ENCODE measurements around the gene UTP18. TPM values are rescaled to one million over a fixed set of nuclear protein-coding genes. Genes with fewer than 3 reads are reported as not detected.
A peak's percentile ranks its signal among the peaks of the same experiment; 100 is the strongest.
"Not testable (repeated sequence)": the region's sequence is repeated elsewhere in the genome, so short reads cannot be mapped to it uniquely, and the experiment has no call there.

UTP18 gene
- 26.2 TPM for polyA plus RNA-seq (ENCODE audit: insufficient read length)

DNA sequence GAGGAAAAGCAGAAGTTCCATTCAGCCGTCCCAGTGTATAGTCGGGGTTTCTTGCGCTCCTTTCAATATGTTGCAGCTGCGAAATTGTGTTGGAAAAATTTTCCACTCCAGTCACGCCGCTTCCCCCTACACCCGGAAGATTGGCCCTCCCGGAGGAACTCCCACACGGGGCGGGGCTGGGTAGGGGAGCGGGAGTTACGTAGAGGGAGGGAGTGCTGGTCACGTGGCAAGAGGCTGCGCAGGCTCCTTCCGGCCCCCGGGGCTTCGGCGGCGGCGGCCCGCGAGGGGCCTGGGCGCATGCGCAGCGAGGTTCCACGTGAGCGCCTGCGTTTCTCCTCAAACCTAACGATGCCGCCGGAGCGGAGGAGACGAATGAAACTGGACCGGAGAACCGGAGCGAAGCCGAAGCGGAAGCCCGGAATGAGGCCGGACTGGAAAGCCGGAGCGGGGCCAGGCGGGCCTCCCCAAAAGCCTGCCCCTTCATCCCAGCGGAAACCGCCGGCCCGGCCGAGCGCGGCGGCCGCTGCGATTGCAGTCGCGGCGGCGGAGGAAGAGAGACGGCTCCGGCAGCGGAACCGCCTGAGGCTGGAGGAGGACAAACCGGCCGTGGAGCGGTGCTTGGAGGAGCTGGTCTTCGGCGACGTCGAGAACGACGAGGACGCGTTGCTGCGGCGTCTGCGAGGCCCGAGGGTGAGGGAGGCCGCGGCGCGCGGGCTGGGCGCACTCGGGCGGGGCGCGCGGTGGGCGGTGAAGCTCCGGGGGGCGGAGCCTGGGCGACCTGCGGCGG, at the start of gene UTP18:
Gene UTP18, plus strand, starts transcription at position 310 of the 787 bp plus-strand sequence. Its CDS starts 39 bp downstream, at position 349.
- DNase-seq (ENCODE audit: low read depth), result peak; percentile 92

DNA sequence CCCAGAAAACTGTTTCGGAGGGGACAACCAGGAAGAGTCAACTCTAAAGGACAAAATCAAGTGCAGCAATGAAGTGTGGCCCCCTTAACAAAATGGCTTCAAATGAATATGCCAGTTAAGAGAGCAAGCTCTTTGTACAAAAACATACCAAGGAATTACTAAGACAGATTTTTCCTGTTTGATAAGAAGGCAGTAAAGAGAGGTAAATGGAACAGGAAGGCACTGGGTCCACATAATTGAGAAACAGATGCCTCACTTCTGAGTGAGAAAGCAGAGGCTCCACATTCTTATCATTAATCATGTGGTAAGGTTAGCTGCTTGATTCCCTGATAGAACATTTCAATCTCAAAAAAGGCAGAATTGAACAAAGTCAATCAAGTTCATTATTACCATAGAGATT, 45.4 kb upstream of the UTP18 start:
- no peak for DNase-seq (ENCODE audit: low read depth)

DNA sequence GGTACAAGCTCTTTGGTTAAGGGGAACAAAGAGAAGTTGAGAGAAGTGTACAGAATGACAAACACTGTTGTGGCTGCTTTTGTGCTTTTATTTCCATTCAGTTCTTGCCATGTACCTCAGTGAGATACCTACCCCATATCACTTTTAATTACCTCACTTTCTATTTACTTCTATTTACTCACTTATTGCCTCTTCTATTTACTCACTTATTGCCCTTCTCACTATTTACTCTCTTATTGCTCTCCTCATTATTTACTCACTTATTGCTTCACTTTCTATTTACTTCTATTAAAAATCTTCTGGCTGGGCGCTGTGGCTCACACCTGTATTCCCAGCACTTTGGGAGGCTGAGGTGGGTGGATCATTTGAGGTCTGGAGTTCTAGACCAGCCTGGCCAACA, 42.4 kb upstream of the UTP18 start:
- DNase-seq (ENCODE audit: low read depth), result no peak

DNA sequence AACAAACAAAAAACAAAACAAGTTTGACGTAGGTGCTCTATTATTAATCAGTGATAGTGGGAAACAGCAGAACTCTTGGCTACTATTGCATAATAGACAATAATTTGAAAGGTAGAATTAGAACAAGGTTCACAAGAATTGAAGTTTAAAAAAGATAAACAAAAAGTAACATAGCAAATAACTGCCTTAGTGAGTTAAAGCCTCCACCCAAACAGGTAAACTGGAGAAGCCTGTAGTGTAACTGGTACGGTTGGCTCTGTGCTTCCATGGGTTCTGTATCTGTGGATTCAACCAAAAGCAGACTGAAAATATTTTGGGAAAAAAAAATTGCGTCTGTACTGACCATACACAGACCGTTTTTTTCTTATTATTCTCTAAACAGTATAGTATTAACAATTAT, 39.0 kb upstream of the UTP18 start:
- no peak for DNase-seq (ENCODE audit: low read depth)

DNA sequence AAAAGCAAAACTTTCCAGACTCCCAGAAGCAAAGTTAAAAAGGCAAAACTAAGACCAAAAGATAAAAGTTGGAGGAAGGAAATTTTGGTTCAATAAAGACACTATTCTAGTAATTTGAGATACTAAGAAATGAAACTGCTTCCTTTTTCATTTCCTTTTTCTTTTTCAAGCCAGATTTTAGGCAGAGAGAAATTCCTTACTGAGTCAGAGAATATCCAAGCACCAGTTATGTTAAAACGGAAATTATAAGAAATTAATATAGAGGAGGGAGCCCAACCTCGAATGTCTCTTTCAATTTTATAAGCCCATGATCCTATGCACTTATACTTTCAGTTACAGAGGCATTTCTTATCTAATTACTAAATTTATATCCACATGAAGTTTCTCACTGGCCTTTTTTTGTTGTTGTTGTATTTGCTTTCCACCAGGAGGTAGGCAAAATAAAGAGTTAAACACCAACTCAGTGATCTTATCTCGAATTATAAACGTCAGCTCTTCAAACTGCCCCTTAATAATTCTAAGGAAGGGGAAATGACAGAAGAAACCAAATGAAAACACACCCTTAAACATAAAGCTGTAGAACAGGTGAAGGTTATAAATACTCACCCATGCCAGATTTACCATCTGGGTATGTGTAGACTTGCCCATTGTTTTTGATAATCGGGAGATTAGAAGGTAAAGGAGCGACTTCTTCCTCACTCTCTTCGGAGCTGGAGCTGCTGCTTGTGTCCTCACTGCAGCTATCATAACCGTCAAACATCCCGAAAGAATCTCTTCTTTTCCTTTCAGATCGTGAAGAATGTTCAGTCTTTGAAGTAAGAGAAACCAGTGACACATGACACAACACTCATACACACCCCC, 35.7 kb upstream of the UTP18 start:
- no peak for DNase-seq (ENCODE audit: low read depth)

DNA sequence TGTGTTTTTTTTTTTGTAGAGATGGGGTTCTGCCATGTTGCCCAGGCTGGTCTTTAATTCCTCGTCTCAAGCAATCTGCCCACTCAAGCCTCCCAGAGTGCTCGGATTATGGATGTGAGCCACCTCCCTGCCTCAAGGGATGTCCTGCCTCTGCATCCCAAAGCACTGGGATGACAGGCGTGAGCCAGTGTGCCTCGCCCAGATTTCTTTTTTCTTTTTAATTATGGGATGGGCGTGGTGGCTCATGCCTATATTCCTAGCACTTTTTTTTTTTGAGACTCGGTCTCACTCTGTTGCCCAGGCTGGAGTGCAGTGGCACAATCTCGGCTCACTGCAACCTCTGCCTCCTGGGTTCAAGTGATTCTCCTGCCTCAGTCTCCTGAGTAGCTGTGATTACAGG, 34.8 kb upstream of the UTP18 start:
- not testable (repeated sequence) for DNase-seq (ENCODE audit: low read depth)

DNA sequence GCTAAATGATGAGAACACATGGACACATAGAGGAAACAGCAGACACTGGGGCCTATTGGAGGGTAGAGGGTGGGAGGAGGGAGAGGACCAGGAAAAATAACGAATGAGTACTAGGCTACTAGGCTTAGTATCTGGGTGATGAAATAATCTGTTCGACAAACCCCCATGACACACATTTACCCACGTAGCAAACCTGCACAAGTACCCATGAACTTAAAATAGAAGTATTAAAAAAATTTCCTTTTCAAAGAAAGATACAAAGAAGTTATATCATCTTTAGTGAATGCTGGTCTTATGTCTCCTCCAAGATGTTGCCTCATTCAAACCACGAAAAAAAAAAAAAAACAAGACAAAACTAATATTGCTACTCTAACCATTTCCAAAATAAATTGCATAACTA, 32.2 kb upstream of the UTP18 start:
- no peak for DNase-seq (ENCODE audit: low read depth)

DNA sequence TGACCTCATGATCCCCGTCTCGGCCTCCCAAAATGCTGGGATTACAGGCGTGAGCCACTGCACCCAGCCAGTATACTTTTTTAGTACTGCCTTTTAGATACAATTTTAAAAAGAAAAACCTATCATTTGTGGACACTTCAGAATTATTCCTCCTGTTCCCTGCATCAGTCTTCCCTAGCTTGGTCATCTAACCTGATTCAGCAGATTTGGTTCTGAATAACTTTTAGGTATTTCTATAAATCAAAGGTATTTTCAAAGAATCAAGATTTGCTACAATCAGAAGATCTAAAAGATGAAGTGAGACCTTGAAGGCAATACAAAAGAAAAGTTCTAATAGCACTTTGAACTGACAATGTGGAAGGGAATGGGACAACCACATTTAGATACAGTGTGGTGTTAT, 30.5 kb upstream of the UTP18 start:
- no peak for DNase-seq (ENCODE audit: low read depth)

DNA sequence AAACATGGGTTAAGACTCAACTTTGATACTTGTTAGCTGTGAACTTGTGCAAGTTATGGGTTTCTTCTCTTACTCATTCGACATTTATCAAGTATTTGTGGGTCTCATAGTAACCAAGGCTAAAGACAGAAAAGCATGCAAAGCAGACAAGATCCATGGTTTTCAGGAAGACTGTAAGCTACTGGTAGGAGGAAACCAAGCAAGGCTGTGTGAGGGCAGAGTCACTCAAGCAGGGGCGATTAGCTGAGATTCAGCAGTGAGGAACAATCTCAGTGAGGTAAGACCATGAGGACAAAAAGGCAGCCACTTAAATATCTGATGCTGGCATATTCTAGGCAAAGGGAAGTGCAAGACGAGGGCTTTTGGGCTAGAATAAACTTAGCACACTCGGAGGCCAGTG, 30.0 kb upstream of the UTP18 start:
- DNase-seq (ENCODE audit: low read depth), result no peak

DNA sequence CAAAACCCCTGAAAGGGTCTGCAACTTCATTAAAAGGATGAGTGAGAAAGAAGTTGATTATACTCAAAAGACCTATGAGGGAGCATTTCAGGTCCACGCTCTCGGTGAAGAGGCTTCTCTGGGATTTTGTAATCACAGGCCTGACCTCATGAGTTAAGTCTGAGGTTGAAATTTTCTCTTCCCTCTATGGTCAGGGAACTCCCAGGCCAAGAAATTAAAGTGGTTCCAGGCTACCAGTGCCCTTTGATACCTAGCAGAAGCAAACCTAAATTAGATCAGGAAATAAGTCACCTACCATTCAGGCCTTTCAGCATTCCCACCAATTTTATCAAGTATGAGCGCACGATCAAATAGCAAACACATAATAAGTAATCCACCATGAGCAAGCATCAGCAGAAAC, 28.3 kb upstream of the UTP18 start:
- DNase-seq (ENCODE audit: low read depth), result no peak

DNA sequence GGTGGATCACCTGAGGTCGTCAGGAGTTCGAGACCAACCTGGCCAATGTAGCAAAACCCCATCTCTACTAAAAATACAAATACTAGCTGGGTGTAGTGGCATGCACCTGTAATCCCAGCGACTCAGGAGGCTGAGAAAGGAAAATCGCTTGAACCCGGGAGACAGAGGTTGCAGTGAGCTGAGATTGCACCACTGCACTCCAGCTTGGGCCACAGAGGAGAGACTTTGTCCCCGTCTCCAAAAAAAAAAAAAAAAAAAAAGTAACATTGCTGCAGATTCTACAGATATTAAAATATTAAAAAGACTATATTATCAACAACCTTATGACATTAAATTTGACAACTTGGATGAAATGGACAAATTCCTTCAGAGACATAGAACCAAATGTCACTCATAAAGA, 26.2 kb upstream of the UTP18 start:
- no peak for DNase-seq (ENCODE audit: low read depth)

DNA sequence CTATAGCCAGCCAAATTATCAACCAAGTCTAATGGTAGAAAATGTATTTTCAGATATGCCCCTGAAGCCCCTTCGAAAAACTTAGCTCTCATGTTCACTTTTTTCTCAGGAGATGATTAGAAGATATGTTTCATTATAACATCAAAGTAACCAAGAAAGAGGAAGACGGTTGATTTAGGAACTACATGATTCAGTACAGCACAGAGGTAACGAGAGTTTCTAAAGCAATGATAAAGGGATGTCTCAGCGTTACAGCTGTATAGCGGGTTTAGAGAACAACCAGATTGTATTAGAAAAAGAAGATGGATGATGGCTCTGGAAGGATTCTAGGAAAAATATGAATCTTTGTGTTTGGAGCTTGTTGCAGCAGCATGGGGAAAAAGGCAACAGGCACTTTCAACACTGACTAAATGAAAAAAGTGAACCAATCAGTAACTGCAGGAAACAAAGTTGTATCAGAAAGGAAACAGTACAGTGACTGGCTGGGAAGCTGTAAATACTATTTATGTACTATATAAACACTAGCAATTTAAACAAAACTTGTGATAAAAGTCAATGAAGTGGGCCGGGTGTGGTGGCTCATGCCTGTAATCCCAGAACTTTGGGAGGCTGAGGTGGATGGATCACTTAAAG, 22.0 kb upstream of the UTP18 start:
- no peak for DNase-seq (ENCODE audit: low read depth)

DNA sequence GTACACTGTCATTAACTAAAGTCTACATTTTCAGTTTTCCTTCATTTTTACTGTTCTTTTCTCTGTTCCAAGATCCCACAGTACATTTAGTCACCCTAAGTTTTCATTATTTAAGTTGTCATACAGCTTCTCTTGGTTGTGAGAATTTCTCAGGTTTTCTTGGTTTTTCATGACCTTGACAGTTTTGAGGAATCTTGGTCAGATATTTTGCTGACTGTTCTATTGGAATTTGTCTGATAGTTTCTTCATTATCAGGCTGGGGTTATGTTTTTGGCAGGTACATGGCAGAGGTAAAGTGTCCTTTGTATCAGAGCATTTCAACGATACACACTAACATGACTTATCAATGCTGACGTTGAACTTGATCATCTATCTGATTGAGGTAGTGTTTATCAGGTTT, 20.1 kb upstream of the UTP18 start:
- DNase-seq (ENCODE audit: low read depth), result no peak

DNA sequence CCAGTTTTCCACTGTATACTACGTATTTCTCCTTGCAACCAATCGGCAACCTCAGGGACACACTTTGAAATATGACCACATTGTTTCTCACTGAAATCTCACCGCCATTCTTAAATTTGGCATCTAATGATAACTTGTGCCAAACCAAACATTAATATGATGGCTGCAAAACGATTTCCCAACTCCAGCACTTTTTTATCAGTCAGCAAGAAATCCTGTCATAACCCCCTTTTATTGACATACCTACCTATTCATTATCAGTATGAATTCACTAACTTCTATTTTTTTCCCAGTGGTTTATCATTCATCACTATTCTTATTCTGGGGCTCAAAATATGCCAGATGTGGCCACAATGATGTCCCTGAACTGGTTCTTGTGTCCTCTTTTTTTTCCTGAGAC, 16.3 kb upstream of the UTP18 start:
- DNase-seq (ENCODE audit: low read depth), result no peak

DNA sequence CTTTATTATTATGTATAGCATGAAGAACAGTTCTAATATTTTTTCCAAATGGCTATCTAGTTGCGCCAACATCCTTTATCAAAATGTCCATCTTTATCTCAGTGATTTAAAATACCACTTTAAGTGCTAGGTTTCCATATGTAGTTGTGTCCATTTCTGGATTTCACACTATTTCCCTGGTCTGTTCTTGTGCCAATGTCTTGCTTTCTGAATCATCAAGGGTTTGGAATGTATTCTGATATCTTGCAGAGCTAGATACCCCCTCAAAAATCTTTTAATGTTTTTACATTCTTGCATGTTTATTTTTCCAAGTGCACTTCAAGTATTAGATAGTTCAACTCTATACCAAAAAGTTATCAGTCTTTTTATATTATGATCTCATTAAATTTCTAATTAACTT, 14.8 kb upstream of the UTP18 start:
- no peak for DNase-seq (ENCODE audit: low read depth)

DNA sequence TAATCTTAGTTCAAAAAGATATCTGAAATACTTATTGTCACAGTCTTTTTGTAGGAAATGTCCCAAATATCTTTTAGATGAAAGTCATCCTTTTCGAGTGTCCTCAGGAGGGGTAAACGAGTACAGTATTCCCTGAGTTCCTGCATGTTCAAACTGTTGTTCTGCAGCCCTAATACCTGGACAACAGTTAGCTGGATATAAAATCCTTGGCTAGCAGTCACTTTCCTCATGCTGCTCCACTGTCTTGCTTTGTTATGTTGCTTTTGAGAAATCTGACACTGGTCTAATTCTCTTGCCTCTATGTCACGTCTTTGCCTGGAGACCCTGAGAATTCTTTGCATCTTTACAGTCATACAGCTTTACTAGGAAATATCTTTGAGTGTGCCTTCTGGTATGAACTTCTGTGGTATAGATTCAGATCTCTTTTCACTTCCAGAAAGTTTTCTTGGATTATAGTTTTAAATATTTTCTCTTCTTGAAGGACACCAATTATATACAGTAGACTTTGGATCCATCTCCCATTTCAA, 10.0 kb upstream of the UTP18 start:
- DNase-seq (ENCODE audit: low read depth), result no peak

DNA sequence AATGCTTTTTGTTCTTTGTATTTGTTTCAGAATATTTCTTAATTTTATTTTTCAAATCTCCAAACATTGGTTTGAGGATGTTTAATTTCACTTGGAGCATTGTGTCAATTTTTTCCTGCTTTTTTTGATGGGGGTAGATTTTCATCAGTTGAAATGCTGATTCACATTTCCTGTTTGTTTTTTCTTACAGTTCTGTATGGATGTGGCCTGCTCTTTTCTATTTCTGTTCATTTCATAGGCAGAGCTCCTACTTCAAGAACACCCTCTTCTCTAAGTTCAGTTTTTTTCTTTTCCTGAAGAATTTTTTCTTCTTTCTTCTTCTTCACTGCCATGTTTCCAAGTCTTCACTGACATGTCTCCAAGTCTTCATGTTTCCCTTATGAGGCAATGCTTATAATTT, 9.3 kb upstream of the UTP18 start:
- DNase-seq (ENCODE audit: low read depth), result no peak

DNA sequence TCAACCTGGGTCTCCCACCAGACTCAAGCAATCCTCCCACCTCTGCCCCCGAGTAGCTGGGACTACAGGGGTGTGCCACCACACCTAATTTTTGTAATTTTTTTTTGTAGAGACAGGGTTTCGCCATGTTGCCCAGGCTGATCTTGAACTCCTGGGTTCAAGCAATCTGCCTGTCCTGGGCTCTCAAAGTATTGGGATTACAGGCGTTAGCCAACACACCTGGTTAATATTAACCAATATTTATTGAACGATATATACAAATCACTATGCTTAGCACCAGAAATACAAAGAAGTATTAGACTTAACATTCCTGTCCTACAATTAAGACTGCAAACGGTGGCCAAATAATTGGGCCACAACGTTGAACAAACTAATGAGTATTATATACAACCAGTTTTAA, 4.7 kb upstream of the UTP18 start:
- DNase-seq (ENCODE audit: low read depth), result no peak

DNA sequence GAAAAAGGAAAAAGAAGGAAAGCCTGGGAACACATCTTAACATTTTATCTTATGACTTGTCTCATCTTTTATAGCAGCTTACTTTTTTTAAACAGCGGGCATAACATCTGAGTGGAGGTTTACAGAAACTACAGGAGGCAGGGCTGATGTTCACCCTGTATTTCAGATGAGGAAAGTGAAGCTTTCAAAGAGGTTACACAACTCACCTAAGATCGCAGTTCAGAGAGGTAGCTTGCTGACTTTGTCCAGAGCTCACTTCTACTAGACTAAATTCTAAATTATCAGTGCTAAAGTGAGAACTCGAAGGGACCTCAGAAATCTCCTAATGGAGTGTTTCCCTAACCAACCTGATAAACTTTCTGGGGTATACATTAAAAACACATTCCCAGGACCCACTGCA, 4.2 kb upstream of the UTP18 start:
- DNase-seq (ENCODE audit: low read depth), result no peak

DNA sequence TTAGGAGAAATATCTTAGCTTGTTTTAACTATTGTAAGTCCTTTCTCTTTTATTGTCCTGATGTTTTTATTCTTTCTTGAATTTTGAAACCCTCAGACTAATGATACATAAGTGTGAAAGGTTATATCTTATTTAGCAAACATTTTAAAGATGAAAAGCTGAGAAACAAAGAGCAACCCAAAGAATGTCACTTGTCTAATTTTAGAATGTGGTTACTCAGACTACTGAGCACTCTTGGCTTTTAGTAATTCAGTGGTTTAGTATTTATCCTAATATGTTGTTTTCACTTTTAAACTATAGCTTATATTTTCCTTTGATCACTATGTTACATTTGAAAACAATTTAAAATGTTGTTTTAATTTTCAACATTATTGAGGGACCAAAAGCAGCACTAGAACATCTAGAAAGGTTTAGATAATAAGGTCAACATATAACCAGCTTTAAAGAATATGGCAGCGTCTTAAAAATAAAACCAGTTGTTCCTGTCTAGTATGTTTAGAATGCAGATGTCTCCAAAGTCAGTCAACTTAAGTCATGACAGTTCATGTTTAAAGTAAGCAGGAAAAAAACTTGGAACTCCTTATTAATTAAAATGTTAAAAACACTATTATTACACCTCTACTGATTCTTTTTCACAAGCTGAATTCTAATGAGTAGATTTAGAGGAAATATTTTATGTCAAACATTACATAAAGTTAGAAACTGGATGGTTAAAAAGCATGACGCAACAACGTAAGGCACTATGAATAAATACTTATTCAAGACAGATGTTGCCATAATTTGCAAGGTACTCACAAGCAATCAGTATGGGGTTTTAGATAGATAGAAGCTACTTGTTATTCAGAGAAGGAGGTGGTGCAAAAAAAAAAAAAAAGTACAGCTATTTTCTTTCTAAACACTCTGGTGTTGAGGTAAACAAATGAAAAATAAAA, 2.9 kb upstream of the UTP18 start:
- no peak for DNase-seq (ENCODE audit: low read depth)

Data from forelimb muscle (tissue), 1 donor.